ENCODE results near the gene MAG. TPM values are rescaled to one million over a fixed set of nuclear protein-coding genes. Genes with fewer than 3 reads are reported as not detected.

MAG gene
- polyA plus RNA-seq: 0.25 TPM

GRCh38 chr19:35291916-35292315, at the start of gene MAG:
Gene MAG (plus strand): TSS chr19:35292161. CDS start chr19:35295409, 3,248 bp downstream.
- peaks cover 6% of the 10 kb centered on the region for H3K27me3 Mint-ChIP-seq

GRCh38 chr19:35246466-35247092, 45.4 kb upstream of the MAG start:
- Mint-ChIP-seq H3K4me3 (peak overlapping the region in 3 of 4 donors; percentile 34 to 98 (median 56)), H3K4me1 (peaks cover 15 to 30% (median 15%) of the 10 kb centered on the region in 3 donors), H3K27ac (peak overlapping the region in 2 of 3 donors; percentile 67 to 91)

More at GRCh38 chr19:35291916-35292315, at the start of gene MAG:
- Mint-ChIP-seq H3K36me3 (no peaks in the 10 kb centered on the region), H3K9me3 (no peaks in the 10 kb centered on the region), H3K4me3 (peak within 1 kb of the TSS in 1 of 4 donors; percentile 73), H3K4me1 (peaks cover 12 to 18% (median 18%) of the 10 kb centered on the region in 3 donors), H3K27ac (peak within 1 kb of the TSS in 1 of 3 donors; percentile 53)

GRCh38 chr19:35247526-35248309, 44.2 kb upstream of the MAG start:
- no peaks in the 10 kb centered on the region for H3K27me3 Mint-ChIP-seq
- peak overlapping the region; percentile 93 to 99 (median 98) for H3K4me3 Mint-ChIP-seq
- H3K27ac Mint-ChIP-seq: peak overlapping the region; percentile 91 to 98 (median 97)
- H3K36me3 Mint-ChIP-seq: no peaks in the 10 kb centered on the region
- peaks cover 16 to 30% (median 16%) of the 10 kb centered on the region in 3 donors for H3K4me1 Mint-ChIP-seq
- no peaks in the 10 kb centered on the region for H3K9me3 Mint-ChIP-seq

More at GRCh38 chr19:35246466-35247092, 45.4 kb upstream of the MAG start:
- no peaks in the 10 kb centered on the region for H3K9me3 Mint-ChIP-seq
- no peaks in the 10 kb centered on the region for H3K36me3 Mint-ChIP-seq
- no peaks in the 10 kb centered on the region for H3K27me3 Mint-ChIP-seq

- Mint-ChIP-seq H3K4me3 (peak within 1 kb of the TSS; percentile 93 to 99 (median 98)), H3K4me1 (peaks cover 16 to 28% (median 19%) of the 10 kb centered on the region in 3 donors), H3K27me3 (no peaks in the 10 kb centered on the region)
These were observed 43.4 kb upstream of the MAG start, which contains the start of gene LSR for GRCh38 chr19:35248310-35249145. Gene LSR (plus strand): TSS chr19:35249002. CDS start chr19:35249023, 21 bp downstream.

GRCh38 chr19:35249146-35249847, 42.7 kb upstream of the MAG start:
- Mint-ChIP-seq H3K4me1 (peaks cover 16 to 24% (median 19%) of the 10 kb centered on the region in 3 donors), H3K27ac (peak overlapping the region; percentile 91 to 98 (median 97)), H3K9me3 (no peaks in the 10 kb centered on the region), H3K4me3 (peak overlapping the region; percentile 93 to 99 (median 98)), H3K36me3 (no peaks in the 10 kb centered on the region), H3K27me3 (no peaks in the 10 kb centered on the region)

More at GRCh38 chr19:35248310-35249145, 43.4 kb upstream of the MAG start, which contains the start of gene LSR:
- Mint-ChIP-seq H3K27ac (peak within 1 kb of the TSS; percentile 91 to 98 (median 97)), H3K36me3 (no peaks in the 10 kb centered on the region), H3K9me3 (no peaks in the 10 kb centered on the region)

- peaks cover 16 to 24% (median 19%) of the 10 kb centered on the region in 3 donors for H3K4me1 Mint-ChIP-seq
- no peaks in the 10 kb centered on the region for H3K36me3 Mint-ChIP-seq
- peak overlapping the region; percentile 93 to 99 (median 98) for H3K4me3 Mint-ChIP-seq
- no peaks in the 10 kb centered on the region for H3K27me3 Mint-ChIP-seq
- peak overlapping the region in 2 of 3 donors; percentile 68 to 91 for H3K27ac Mint-ChIP-seq
- H3K9me3 Mint-ChIP-seq: no peaks in the 10 kb centered on the region
These were observed 41.9 kb upstream of the MAG start for GRCh38 chr19:35249848-35250711.

- Mint-ChIP-seq H3K4me3 (peak overlapping the region in 2 of 4 donors; percentile 18 to 98), H3K4me1 (peaks cover 18 to 22% (median 19%) of the 10 kb centered on the region in 3 donors), H3K36me3 (no peaks in the 10 kb centered on the region), H3K9me3 (no peaks in the 10 kb centered on the region), H3K27ac (peak overlapping the region in 1 of 3 donors; percentile 78), H3K27me3 (no peaks in the 10 kb centered on the region)
These were observed 40.5 kb upstream of the MAG start for GRCh38 chr19:35251456-35251855.

GRCh38 chr19:35253316-35254286, 38.4 kb upstream of the MAG start:
- no peaks in the 10 kb centered on the region for H3K27me3 Mint-ChIP-seq
- H3K36me3 Mint-ChIP-seq: no peaks in the 10 kb centered on the region
- peaks cover 12 to 21% (median 14%) of the 10 kb centered on the region in 3 donors for H3K4me1 Mint-ChIP-seq
- H3K4me3 Mint-ChIP-seq: no peak overlapping the region
- H3K27ac Mint-ChIP-seq: no peak overlapping the region
- no peaks in the 10 kb centered on the region for H3K9me3 Mint-ChIP-seq

- peak overlapping the region in 1 of 3 donors; percentile 45 for H3K27ac Mint-ChIP-seq
These were observed 37.3 kb upstream of the MAG start for GRCh38 chr19:35254341-35255297.

GRCh38 chr19:35256566-35256965, 35.4 kb upstream of the MAG start:
- peak overlapping the region in 1 of 3 donors; percentile 76 for H3K27ac Mint-ChIP-seq
- H3K4me3 Mint-ChIP-seq: peak overlapping the region in 1 of 4 donors; percentile 68
- H3K27me3 Mint-ChIP-seq: no peaks in the 10 kb centered on the region
- no peaks in the 10 kb centered on the region for H3K9me3 Mint-ChIP-seq
- H3K4me1 Mint-ChIP-seq: peaks cover 6 to 8% (median 7%) of the 10 kb centered on the region in 3 donors
- H3K36me3 Mint-ChIP-seq: no peaks in the 10 kb centered on the region

More at GRCh38 chr19:35254341-35255297, 37.3 kb upstream of the MAG start:
- Mint-ChIP-seq H3K9me3 (no peaks in the 10 kb centered on the region), H3K36me3 (no peaks in the 10 kb centered on the region), H3K4me3 (no peak overlapping the region), H3K4me1 (peaks cover 8 to 13% (median 9%) of the 10 kb centered on the region in 3 donors), H3K27me3 (no peaks in the 10 kb centered on the region)

- Mint-ChIP-seq H3K9me3 (no peaks in the 10 kb centered on the region), H3K27ac (no peak overlapping the region), H3K4me3 (peak overlapping the region in 1 of 4 donors; percentile 47)
These were observed 34.9 kb upstream of the MAG start for GRCh38 chr19:35257113-35257461.

More at GRCh38 chr19:35257113-35257461, 34.9 kb upstream of the MAG start:
- Mint-ChIP-seq H3K36me3 (no peaks in the 10 kb centered on the region), H3K4me1 (peaks cover 5 to 7% (median 7%) of the 10 kb centered on the region in 3 donors), H3K27me3 (no peaks in the 10 kb centered on the region)
